HepG2 (cell line): ENCODE data around the gene PEAK1. TPM values are rescaled to one million over a fixed set of nuclear protein-coding genes. Genes with fewer than 3 reads are reported as not detected.
"Not testable (repeated sequence)": the region's sequence is repeated elsewhere in the genome, so short reads cannot be mapped to it uniquely, and the experiment has no call there.

ENCODE experiments used
- ELF1 ChIP-seq: sonication (generic); formaldehyde crosslinking; IDR thresholded peaks from 2 replicates; pipeline ENCODE4 v1.4.0; 2020; ENCODE audit warnings: missing genetic modification reagents
- FOXA1 ChIP-seq, 2 experiments: fragments of 450-650 bp in 1 of 2; sonication (generic) in 1 of 2; formaldehyde crosslinking in 1 of 2; IDR thresholded peaks; 2 replicates each; pipeline versions ENCODE4 v1.4.0 to v1.6.1; 2016 to 2020; ENCODE audit warnings: missing genetic modification reagents in 1 of 2
- GABPB1 ChIP-seq: IDR thresholded peaks from 2 replicates; pipeline ENCODE4 v1.6.1; 2016; ENCODE audit warnings: mild to moderate bottlenecking, missing genetic modification reagents, moderate library complexity, missing compliant biosample characterization
- HDAC2 ChIP-seq: sonication (generic); formaldehyde crosslinking; IDR thresholded peaks from 2 replicates; pipeline ENCODE4 v1.4.0; 2020; ENCODE audit warnings: missing genetic modification reagents
- HOXA3 ChIP-seq: sonication (generic); formaldehyde crosslinking; IDR thresholded peaks from 2 replicates; pipeline ENCODE4 v1.5.0; 2020; ENCODE audit warnings: missing genetic modification reagents
- KAT8 ChIP-seq: IDR thresholded peaks from 2 replicates; pipeline ENCODE4 v1.6.1; 2016; ENCODE audit warnings: missing genetic modification reagents, missing compliant biosample characterization
- KDM6A ChIP-seq: IDR thresholded peaks from 2 replicates; pipeline ENCODE4 v1.6.1; 2016; ENCODE audit warnings: low read depth
- MYC ChIP-seq: sonication (generic); formaldehyde crosslinking; IDR thresholded peaks from 2 replicates; pipeline ENCODE4 v1.9.0; 2021; ENCODE audit warnings: missing genetic modification reagents, borderline replicate concordance
- NONO ChIP-seq, 2 experiments: fragments of 450-650 bp in 1 of 2; sonication (generic) in 1 of 2; formaldehyde crosslinking in 1 of 2; IDR thresholded peaks in 1 of 2; conservative IDR thresholded peaks in 1 of 2; 2 replicates each; pipeline versions ENCODE4 v1.6.1 to v1.8.0; 2017 to 2022; ENCODE audit warnings: mild to moderate bottlenecking in 1 of 2, missing genetic modification reagents in 1 of 2, moderate library complexity in 1 of 2
- NR2F6 ChIP-seq, 2 experiments: IDR thresholded peaks; 2 replicates each; pipeline ENCODE4 v1.6.1; 2016; ENCODE audit warnings: antibody characterized with exemption in 1 of 2, mild to moderate bottlenecking in 1 of 2
- SOX13 ChIP-seq, 3 experiments: fragments of 450-650 bp in 1 of 3; sonication (generic) in 1 of 3; formaldehyde crosslinking in 1 of 3; IDR thresholded peaks in 2 of 3; conservative IDR thresholded peaks in 1 of 3; 2 replicates each; pipeline versions ENCODE4 v1.5.0 to v1.6.1; 2016 to 2020; ENCODE audit warnings: antibody characterized with exemption in 1 of 3, mild to moderate bottlenecking in 1 of 3, missing compliant biosample characterization in 1 of 3, missing genetic modification reagents in 1 of 3, moderate library complexity in 1 of 3
- SOX5 ChIP-seq: IDR thresholded peaks from 2 replicates; pipeline ENCODE4 v1.6.1; 2016; ENCODE audit warnings: borderline replicate concordance
- TARDBP ChIP-seq: sonication (generic); formaldehyde crosslinking; IDR thresholded peaks from 2 replicates; pipeline ENCODE4 v1.8.0; 2022; ENCODE audit warnings: mild to moderate bottlenecking, missing genetic modification reagents
- ZBTB38 ChIP-seq: sonication (generic); formaldehyde crosslinking; IDR thresholded peaks from 2 replicates; pipeline ENCODE4 v1.5.1; 2020; ENCODE audit warnings: mild to moderate bottlenecking, missing genetic modification reagents
- polyA plus RNA-seq, 8 experiments: library from polyadenylated mRNA; depleted of rRNA in 3 of 8; stranded (reverse) in 7 of 8; unstranded in 1 of 8; fragments of >200 nt; fragmentation: Illumina TruSeq in 4 of 8; extraction: Trizol in 4 of 8; gene quantifications; 2 replicates each; pipeline versions ENCODE4 v1.2.1 to v1.2.3, GENCODE V29; 2011 to 2016; ENCODE audit warnings: low read depth in 4 of 8, missing spikeins in 1 of 8, mixed read lengths in 1 of 8; ENCODE audit not compliant: insufficient read depth in 1 of 8
- total RNA-seq, 5 experiments: library from RNA; depleted of rRNA; stranded (reverse); fragments of >200 nt; fragmentation: Illumina TruSeq; extraction: Trizol; gene quantifications; 2 replicates each; pipeline ENCODE4 v1.2.3, GENCODE V29; 2016; ENCODE audit warnings: low read depth in 1 of 5
- TF ChIP-seq, protein P1 (sequence below): sonication (generic); formaldehyde crosslinking; IDR thresholded peaks from 2 replicates; pipeline ENCODE4 v1.4.0; 2020; ENCODE audit warnings: missing genetic modification reagents
- TF ChIP-seq, protein P2 (sequence below): sonication (generic); formaldehyde crosslinking; IDR thresholded peaks from 2 replicates; pipeline ENCODE4 v1.5.1; 2020; ENCODE audit warnings: mild to moderate bottlenecking, missing genetic modification reagents, moderate library complexity
- TF ChIP-seq, protein P3 (sequence below): IDR thresholded peaks from 2 replicates; pipeline ENCODE4 v1.6.1; 2016; ENCODE audit warnings: low read depth
- TF ChIP-seq, protein P4 (sequence below): sonication (generic); formaldehyde crosslinking; IDR thresholded peaks from 2 replicates; pipeline ENCODE4 v1.4.0; 2020; ENCODE audit warnings: missing genetic modification reagents

PEAK1 gene
- total and polyA plus RNA-seq, 2 of the 13 experiments (the other 11 are each of a cell fraction or from before 2014, with no cell fraction given): 6.0 to 6.6 TPM

DNA sequence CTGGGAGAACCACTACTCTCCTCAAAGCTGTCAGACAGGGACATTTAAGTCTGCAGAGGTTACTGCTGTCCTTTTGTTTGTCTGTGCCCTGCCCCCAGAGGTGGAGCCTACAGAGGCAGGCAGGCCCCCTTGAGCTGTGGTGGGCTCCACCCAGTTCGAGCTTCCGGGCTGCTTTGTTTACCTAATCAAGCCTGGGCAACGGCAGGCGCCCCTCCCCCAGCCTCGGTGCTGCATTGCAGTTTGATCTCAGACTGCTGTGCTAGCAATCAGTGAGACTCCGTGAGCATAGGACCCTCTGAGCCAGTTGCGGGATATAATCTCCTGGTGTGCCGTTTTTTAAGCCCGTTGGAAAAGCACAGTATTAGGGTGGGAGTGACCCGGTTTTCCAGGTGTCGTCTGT is 263.9 kb downstream of the PEAK1 start (continued):
- not testable (repeated sequence) for TF ChIP-seq FOXA1, NONO, SOX13, NR2F6 (IDR thresholded peaks at IDR 0.05)
- TF ChIP-seq FOXA1 (CRISPR knock-in tag; IDR thresholded peaks at IDR 0.05): peak; percentile 87
- TF ChIP-seq, protein P1, sequence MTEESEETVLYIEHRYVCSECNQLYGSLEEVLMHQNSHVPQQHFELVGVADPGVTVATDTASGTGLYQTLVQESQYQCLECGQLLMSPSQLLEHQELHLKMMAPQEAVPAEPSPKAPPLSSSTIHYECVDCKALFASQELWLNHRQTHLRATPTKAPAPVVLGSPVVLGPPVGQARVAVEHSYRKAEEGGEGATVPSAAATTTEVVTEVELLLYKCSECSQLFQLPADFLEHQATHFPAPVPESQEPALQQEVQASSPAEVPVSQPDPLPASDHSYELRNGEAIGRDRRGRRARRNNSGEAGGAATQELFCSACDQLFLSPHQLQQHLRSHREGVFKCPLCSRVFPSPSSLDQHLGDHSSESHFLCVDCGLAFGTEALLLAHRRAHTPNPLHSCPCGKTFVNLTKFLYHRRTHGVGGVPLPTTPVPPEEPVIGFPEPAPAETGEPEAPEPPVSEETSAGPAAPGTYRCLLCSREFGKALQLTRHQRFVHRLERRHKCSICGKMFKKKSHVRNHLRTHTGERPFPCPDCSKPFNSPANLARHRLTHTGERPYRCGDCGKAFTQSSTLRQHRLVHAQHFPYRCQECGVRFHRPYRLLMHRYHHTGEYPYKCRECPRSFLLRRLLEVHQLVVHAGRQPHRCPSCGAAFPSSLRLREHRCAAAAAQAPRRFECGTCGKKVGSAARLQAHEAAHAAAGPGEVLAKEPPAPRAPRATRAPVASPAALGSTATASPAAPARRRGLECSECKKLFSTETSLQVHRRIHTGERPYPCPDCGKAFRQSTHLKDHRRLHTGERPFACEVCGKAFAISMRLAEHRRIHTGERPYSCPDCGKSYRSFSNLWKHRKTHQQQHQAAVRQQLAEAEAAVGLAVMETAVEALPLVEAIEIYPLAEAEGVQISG: peak; percentile 65
- TF ChIP-seq ZBTB38 (CRISPR knock-in tag): 0 out of 2 replicates have a peak, but pooled peaks have one; percentile 23
- peak; percentile 50; the same call in 1 of the 2 replicates for TF ChIP-seq HOXA3 (CRISPR knock-in tag)
- TF ChIP-seq, protein P2, sequence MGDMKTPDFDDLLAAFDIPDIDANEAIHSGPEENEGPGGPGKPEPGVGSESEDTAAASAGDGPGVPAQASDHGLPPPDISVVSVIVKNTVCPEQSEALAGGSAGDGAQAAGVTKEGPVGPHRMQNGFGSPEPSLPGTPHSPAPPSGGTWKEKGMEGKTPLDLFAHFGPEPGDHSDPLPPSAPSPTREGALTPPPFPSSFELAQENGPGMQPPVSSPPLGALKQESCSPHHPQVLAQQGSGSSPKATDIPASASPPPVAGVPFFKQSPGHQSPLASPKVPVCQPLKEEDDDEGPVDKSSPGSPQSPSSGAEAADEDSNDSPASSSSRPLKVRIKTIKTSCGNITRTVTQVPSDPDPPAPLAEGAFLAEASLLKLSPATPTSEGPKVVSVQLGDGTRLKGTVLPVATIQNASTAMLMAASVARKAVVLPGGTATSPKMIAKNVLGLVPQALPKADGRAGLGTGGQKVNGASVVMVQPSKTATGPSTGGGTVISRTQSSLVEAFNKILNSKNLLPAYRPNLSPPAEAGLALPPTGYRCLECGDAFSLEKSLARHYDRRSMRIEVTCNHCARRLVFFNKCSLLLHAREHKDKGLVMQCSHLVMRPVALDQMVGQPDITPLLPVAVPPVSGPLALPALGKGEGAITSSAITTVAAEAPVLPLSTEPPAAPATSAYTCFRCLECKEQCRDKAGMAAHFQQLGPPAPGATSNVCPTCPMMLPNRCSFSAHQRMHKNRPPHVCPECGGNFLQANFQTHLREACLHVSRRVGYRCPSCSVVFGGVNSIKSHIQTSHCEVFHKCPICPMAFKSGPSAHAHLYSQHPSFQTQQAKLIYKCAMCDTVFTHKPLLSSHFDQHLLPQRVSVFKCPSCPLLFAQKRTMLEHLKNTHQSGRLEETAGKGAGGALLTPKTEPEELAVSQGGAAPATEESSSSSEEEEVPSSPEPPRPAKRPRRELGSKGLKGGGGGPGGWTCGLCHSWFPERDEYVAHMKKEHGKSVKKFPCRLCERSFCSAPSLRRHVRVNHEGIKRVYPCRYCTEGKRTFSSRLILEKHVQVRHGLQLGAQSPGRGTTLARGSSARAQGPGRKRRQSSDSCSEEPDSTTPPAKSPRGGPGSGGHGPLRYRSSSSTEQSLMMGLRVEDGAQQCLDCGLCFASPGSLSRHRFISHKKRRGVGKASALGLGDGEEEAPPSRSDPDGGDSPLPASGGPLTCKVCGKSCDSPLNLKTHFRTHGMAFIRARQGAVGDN (CRISPR knock-in tag): peak; percentile 66
- TF ChIP-seq GABPB1 (CRISPR knock-in tag): peak; percentile 54
- peak; percentile 20; the same call in 1 of the 2 replicates for TF ChIP-seq HDAC2 (CRISPR knock-in tag)
- TF ChIP-seq, protein P3, sequence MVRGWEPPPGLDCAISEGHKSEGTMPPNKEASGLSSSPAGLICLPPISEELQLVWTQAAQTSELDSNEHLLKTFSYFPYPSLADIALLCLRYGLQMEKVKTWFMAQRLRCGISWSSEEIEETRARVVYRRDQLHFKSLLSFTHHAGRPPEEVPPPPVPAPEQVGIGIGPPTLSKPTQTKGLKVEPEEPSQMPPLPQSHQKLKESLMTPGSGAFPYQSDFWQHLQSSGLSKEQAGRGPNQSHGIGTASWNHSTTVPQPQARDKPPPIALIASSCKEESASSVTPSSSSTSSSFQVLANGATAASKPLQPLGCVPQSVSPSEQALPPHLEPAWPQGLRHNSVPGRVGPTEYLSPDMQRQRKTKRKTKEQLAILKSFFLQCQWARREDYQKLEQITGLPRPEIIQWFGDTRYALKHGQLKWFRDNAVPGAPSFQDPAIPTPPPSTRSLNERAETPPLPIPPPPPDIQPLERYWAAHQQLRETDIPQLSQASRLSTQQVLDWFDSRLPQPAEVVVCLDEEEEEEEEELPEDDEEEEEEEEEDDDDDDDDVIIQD (CRISPR knock-in tag): peak; percentile 39; the same call in 1 of the 2 replicates
- 0 out of 2 replicates have a peak, but pooled peaks have one; percentile 35 for TF ChIP-seq NONO (CRISPR knock-in tag; conservative IDR thresholded peaks at IDR 0.05)
- 0 out of 2 replicates have a peak, but pooled peaks have one; percentile 34 for TF ChIP-seq KAT8 (CRISPR knock-in tag)
- 0 out of 2 replicates have a peak, but pooled peaks have one; percentile 22 for TF ChIP-seq KDM6A (CRISPR knock-in tag)
- TF ChIP-seq, protein P4, sequence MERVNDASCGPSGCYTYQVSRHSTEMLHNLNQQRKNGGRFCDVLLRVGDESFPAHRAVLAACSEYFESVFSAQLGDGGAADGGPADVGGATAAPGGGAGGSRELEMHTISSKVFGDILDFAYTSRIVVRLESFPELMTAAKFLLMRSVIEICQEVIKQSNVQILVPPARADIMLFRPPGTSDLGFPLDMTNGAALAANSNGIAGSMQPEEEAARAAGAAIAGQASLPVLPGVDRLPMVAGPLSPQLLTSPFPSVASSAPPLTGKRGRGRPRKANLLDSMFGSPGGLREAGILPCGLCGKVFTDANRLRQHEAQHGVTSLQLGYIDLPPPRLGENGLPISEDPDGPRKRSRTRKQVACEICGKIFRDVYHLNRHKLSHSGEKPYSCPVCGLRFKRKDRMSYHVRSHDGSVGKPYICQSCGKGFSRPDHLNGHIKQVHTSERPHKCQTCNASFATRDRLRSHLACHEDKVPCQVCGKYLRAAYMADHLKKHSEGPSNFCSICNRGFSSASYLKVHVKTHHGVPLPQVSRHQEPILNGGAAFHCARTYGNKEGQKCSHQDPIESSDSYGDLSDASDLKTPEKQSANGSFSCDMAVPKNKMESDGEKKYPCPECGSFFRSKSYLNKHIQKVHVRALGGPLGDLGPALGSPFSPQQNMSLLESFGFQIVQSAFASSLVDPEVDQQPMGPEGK (CRISPR knock-in tag): 0 out of 2 replicates have a peak, but pooled peaks have one; percentile 33
- 0 out of 2 replicates have a peak, but pooled peaks have one; percentile 30 for TF ChIP-seq TARDBP
- peak in 1 of 2 experiments; percentile 47; a peak in 1 of 4 replicates for TF ChIP-seq SOX13 (CRISPR knock-in tag; conservative IDR thresholded peaks at IDR 0.05 in 1 of 2, IDR thresholded peaks at IDR 0.05 in 1 of 2)
- peak; percentile 40; the same call in 1 of the 2 replicates for TF ChIP-seq NR2F6 (CRISPR knock-in tag; IDR thresholded peaks at IDR 0.05)
- TF ChIP-seq MYC (CRISPR knock-in tag): peak; percentile 31; the same call in 1 of the 2 replicates
- peak; percentile 59 for TF ChIP-seq SOX5 (CRISPR knock-in tag)
- peak; percentile 65 for TF ChIP-seq ELF1 (CRISPR knock-in tag)
